GM23338 (cell line): ENCODE data around the gene PPFIA1. TPM values are rescaled to one million over a fixed set of nuclear protein-coding genes. Genes with fewer than 3 reads are reported as not detected.

ENCODE experiments used
- ATAC-seq: fragments of 200-7000 bp; cut with Tn5 transposase; 3 replicates; pipeline ENCODE4 v1.9.1; 2020
- DNase-seq: peaks from one replicate; pipeline ENCODE4 v3.0.0-alpha.2; 2015; ENCODE audit warnings: low spot score
- H2AFZ ChIP-seq: fragments of 200-600 bp; sonication (generic); 2 replicates; pipeline ENCODE4 v1.8.0; 2016; ENCODE audit warnings: antibody characterized with exemption, mild to moderate bottlenecking, moderate library complexity
- H3F3A ChIP-seq: fragments of 200-600 bp; sonication (generic); replicated peaks from 2 replicates; pipeline ENCODE4 v1.8.0; 2017; ENCODE audit warnings: antibody characterized with exemption, mixed run types, low read depth
- H3K27ac ChIP-seq: fragments of 200-600 bp; sonication (generic); 2 replicates; pipeline ENCODE4 v1.6.1; 2016; ENCODE audit warnings: low read depth
- H3K27me3 ChIP-seq: fragments of 200-600 bp; sonication (generic); 2 replicates; pipeline ENCODE4 v1.8.0; 2016; ENCODE audit warnings: mild to moderate bottlenecking, mixed run types, moderate library complexity; ENCODE audit not compliant: insufficient read depth
- H3K36me3 ChIP-seq: fragments of 200-600 bp; sonication (generic); 2 replicates; pipeline ENCODE4 v1.8.0; 2016; ENCODE audit warnings: mild to moderate bottlenecking; ENCODE audit not compliant: insufficient read depth
- H3K4me1 ChIP-seq: fragments of 200-600 bp; sonication (generic); 2 replicates; pipeline ENCODE4 v1.8.0; 2016; ENCODE audit warnings: mild to moderate bottlenecking, moderate library complexity; ENCODE audit not compliant: insufficient read depth
- H3K4me2 ChIP-seq: fragments of 200-600 bp; sonication (generic); 2 replicates; pipeline ENCODE4 v1.7.1; 2017; ENCODE audit warnings: mixed run types
- H3K4me3 ChIP-seq: fragments of 200-600 bp; sonication (generic); 2 replicates; pipeline ENCODE4 v1.6.1; 2016; ENCODE audit warnings: mixed run types
- H3K79me2 ChIP-seq: fragments of 200-600 bp; sonication (generic); replicated peaks from 2 replicates; pipeline ENCODE4 v1.8.0; 2017; ENCODE audit warnings: mild to moderate bottlenecking; ENCODE audit not compliant: insufficient read depth
- H3K9me2 ChIP-seq: fragments of 200-600 bp; sonication (generic); 2 replicates; pipeline ENCODE4 v1.8.0; 2017; ENCODE audit not compliant: insufficient read depth
- H4K20me1 ChIP-seq: fragments of 200-600 bp; sonication (generic); replicated peaks from 2 replicates; pipeline ENCODE4 v1.8.0; 2017; ENCODE audit warnings: mild to moderate bottlenecking; ENCODE audit not compliant: insufficient read depth
- H3K27ac Mint-ChIP-seq: 2 replicates; pipeline ENCODE4 v1.8.0; 2020; ENCODE audit warnings: inconsistent platforms, mild to moderate bottlenecking, moderate library complexity, mixed read lengths
- H3K27me3 Mint-ChIP-seq: 3 replicates; pipeline ENCODE4 v1.8.0; 2022; ENCODE audit warnings: low read depth, mild to moderate bottlenecking, moderate library complexity, mixed read lengths, inconsistent platforms; ENCODE audit not compliant: insufficient read depth, poor library complexity
- H3K36me3 Mint-ChIP-seq: 3 replicates; pipeline ENCODE4 v1.8.0; 2021; ENCODE audit warnings: low read depth, mild to moderate bottlenecking, inconsistent platforms, moderate library complexity, mixed read lengths
- H3K4me1 Mint-ChIP-seq: 3 replicates; pipeline ENCODE4 v1.8.0; 2020; ENCODE audit warnings: mild to moderate bottlenecking, inconsistent platforms, mixed read lengths
- H3K4me3 Mint-ChIP-seq: 3 replicates; pipeline ENCODE4 v1.8.0; 2021; ENCODE audit warnings: moderate library complexity, mild to moderate bottlenecking, inconsistent platforms, mixed read lengths
- H3K9me3 Mint-ChIP-seq: 3 replicates; pipeline ENCODE4 v1.8.0; 2020; ENCODE audit warnings: moderate library complexity, mild to moderate bottlenecking, inconsistent platforms, mixed read lengths
- CREB1 ChIP-seq: fragments of 250-450 bp; sonication (Bioruptor Pico); IDR thresholded peaks from 2 replicates; pipeline ENCODE4 v1.5.0; 2020; ENCODE audit warnings: low read depth, mild to moderate bottlenecking, moderate library complexity
- EZH2 ChIP-seq: fragments of 200-600 bp; sonication (generic); IDR thresholded peaks from one replicate; pipeline ENCODE4 v1.8.0; 2017; ENCODE audit warnings: antibody characterized with exemption, mild to moderate bottlenecking, low read depth; ENCODE audit not compliant: unreplicated experiment
- EZH2phosphoT487 ChIP-seq: fragments of 200-600 bp; sonication (generic); IDR thresholded peaks from one replicate; pipeline ENCODE4 v1.8.1; 2018; ENCODE audit warnings: antibody characterized with exemption; ENCODE audit not compliant: unreplicated experiment
- JUNB ChIP-seq: IDR thresholded peaks from one replicate; pipeline ENCODE4 v1.6.1; 2016; ENCODE audit warnings: antibody characterized with exemption; ENCODE audit not compliant: unreplicated experiment
- NANOG ChIP-seq: IDR thresholded peaks from 2 replicates; pipeline ENCODE4 v1.6.1; 2016; ENCODE audit warnings: antibody characterized with exemption, borderline replicate concordance
- POLR2AphosphoS5 ChIP-seq: IDR thresholded peaks from 2 replicates; pipeline ENCODE4 v1.6.1; 2016; ENCODE audit warnings: antibody characterized with exemption, low read depth
- STAT1 ChIP-seq: IDR thresholded peaks from one replicate; pipeline ENCODE4 v1.6.1; 2016; ENCODE audit warnings: antibody characterized with exemption; ENCODE audit not compliant: unreplicated experiment
- ZNF114 ChIP-seq: fragments of 250-450 bp; sonication (Bioruptor Pico); IDR thresholded peaks from 2 replicates; pipeline ENCODE4 v1.5.0; 2020; ENCODE audit warnings: mild to moderate bottlenecking, moderate library complexity
- ZNF331 ChIP-seq: fragments of 250-450 bp; sonication (Bioruptor Pico); IDR thresholded peaks from 2 replicates; pipeline ENCODE4 v1.5.0; 2020; ENCODE audit warnings: low read depth, mild to moderate bottlenecking, moderate library complexity
- polyA plus RNA-seq: library from polyadenylated mRNA; unstranded; fragments of >200 nt; fragmentation: Nextera tagmentation; extraction: Ambion mirVana; gene quantifications from 2 replicates; pipeline ENCODE4 v1.2.1, GENCODE V29; 2016
- total RNA-seq: library from RNA; depleted of rRNA; stranded (reverse); fragments of >200 nt; shearing (Covaris generic); gene quantifications from 2 replicates; pipeline ENCODE4 v1.2.3, GENCODE V29; 2014
- TF ChIP-seq, protein P1 (sequence below): IDR thresholded peaks from one replicate; pipeline ENCODE4 v1.6.1; 2018; ENCODE audit warnings: antibody characterized with exemption; ENCODE audit not compliant: unreplicated experiment
- TF ChIP-seq, protein P2 (sequence below), 2 experiments: fragments of 200-600 bp in 1 of 2; sonication (generic) in 1 of 2; conservative IDR thresholded peaks; 2 replicates each; pipeline versions ENCODE4 v1.5.1 to v1.6.1; 2016 to 2017; ENCODE audit warnings: antibody characterized with exemption in 2 of 2, low read depth in 2 of 2, mild to moderate bottlenecking in 2 of 2, moderate library complexity in 1 of 2
- TF ChIP-seq, protein P3 (sequence below): fragments of 250-450 bp; sonication (Bioruptor Pico); IDR thresholded peaks from 2 replicates; pipeline ENCODE4 v1.5.0; 2020; ENCODE audit warnings: mild to moderate bottlenecking, moderate library complexity
- TF ChIP-seq, protein P4 (sequence below): IDR thresholded peaks from 2 replicates; pipeline ENCODE4 v1.6.1; 2016; ENCODE audit warnings: antibody characterized with exemption

The PPFIA1 gene
- total and polyA plus RNA-seq, 2 experiments from 2014 or later, result 41.7 to 62.0 TPM

DNA sequence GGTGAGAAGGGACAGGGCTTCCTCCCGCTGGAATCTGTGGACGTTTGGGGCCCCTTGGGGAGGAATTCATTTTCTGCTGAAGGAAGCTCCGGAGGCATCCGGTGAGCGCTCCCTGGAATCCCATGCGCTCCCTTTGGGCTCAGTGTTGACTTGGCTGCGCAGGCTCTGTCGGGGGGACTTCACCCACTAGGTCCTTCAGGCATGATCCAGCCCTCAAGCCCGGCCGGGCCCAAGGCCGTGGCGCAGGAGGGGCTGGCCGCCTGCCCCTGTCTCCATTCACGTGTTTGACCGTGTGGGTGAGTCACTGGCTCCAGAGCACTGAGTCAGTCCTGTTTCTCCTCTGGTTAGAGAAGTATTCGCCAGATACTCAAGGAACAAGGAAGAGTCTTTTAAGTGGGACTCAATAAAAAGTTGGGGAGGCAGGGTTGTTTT is 129.2 kb downstream of the PPFIA1 start (continued):
- TF ChIP-seq POLR2AphosphoS5 (no peak), ZNF331 (no peak), NANOG (no peak)

DNA sequence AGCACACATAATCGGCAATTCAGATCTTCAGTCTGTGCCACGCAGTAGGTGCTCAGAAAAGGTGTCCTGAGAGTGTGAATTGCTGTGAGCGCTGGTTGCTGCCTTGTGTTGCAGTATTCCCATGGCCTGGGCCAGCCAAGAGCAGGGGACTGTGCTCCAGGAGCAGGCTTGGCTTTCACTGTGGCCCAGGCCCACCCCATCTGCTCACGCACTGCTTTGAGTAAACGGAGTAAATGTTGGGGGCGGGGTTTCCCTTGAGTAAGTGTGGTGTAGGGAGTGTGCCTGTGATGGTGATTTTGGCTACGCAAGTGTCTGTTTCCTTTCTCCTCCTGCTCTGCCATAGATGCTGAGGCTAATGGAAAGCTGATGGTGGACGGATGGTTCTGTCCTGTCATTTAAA is 130.2 kb downstream of the PPFIA1 start:
- Histone ChIP-seq H3F3A (no peaks in the 10 kb centered on the region; the same call in 1 of the 2 replicates), H3K27me3 (no peaks in the 10 kb centered on the region), H3K36me3 (peaks cover 7% of the 10 kb centered on the region; the same call in 1 of the 2 replicates), H3K9me2 (no peaks in the 10 kb centered on the region), H2AFZ (no peak overlapping the region), H3K4me2 (peak overlapping the region; percentile 100; the same call in 1 of the 2 replicates), H3K4me1 (peaks cover 25% of the 10 kb centered on the region), H3K4me3 (peak overlapping the region; percentile 99; the same call in 1 of the 2 replicates), H3K27ac (peak overlapping the region; percentile 32; the same call in 1 of the 2 replicates), H4K20me1 (peaks cover 46% of the 10 kb centered on the region), H3K79me2 (peaks cover 95% of the 10 kb centered on the region)
- peaks cover 25% of the 10 kb centered on the region for H3K4me1 Mint-ChIP-seq
- no peak overlapping the region for H3K27ac Mint-ChIP-seq
- DNase-seq (peak; percentile 63), ATAC-seq (peak; percentile 9)
- H3K4me3 Mint-ChIP-seq, result peak overlapping the region; percentile 97
- peaks cover 12% of the 10 kb centered on the region for H3K27me3 Mint-ChIP-seq
- H3K9me3 Mint-ChIP-seq, result no peaks in the 10 kb centered on the region
- H3K36me3 Mint-ChIP-seq, result peaks cover 24% of the 10 kb centered on the region
- TF ChIP-seq CREB1 (CRISPR knock-in tag) (no peak), NANOG (no peak), ZNF331 (no peak), EZH2phosphoT487 (no peak), JUNB (no peak), STAT1 (no peak), EZH2 (no peak), ZNF114 (no peak), POLR2AphosphoS5 (no peak)
- TF ChIP-seq, protein P1, sequence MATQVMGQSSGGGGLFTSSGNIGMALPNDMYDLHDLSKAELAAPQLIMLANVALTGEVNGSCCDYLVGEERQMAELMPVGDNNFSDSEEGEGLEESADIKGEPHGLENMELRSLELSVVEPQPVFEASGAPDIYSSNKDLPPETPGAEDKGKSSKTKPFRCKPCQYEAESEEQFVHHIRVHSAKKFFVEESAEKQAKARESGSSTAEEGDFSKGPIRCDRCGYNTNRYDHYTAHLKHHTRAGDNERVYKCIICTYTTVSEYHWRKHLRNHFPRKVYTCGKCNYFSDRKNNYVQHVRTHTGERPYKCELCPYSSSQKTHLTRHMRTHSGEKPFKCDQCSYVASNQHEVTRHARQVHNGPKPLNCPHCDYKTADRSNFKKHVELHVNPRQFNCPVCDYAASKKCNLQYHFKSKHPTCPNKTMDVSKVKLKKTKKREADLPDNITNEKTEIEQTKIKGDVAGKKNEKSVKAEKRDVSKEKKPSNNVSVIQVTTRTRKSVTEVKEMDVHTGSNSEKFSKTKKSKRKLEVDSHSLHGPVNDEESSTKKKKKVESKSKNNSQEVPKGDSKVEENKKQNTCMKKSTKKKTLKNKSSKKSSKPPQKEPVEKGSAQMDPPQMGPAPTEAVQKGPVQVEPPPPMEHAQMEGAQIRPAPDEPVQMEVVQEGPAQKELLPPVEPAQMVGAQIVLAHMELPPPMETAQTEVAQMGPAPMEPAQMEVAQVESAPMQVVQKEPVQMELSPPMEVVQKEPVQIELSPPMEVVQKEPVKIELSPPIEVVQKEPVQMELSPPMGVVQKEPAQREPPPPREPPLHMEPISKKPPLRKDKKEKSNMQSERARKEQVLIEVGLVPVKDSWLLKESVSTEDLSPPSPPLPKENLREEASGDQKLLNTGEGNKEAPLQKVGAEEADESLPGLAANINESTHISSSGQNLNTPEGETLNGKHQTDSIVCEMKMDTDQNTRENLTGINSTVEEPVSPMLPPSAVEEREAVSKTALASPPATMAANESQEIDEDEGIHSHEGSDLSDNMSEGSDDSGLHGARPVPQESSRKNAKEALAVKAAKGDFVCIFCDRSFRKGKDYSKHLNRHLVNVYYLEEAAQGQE, result no peak
- TF ChIP-seq, protein P2, sequence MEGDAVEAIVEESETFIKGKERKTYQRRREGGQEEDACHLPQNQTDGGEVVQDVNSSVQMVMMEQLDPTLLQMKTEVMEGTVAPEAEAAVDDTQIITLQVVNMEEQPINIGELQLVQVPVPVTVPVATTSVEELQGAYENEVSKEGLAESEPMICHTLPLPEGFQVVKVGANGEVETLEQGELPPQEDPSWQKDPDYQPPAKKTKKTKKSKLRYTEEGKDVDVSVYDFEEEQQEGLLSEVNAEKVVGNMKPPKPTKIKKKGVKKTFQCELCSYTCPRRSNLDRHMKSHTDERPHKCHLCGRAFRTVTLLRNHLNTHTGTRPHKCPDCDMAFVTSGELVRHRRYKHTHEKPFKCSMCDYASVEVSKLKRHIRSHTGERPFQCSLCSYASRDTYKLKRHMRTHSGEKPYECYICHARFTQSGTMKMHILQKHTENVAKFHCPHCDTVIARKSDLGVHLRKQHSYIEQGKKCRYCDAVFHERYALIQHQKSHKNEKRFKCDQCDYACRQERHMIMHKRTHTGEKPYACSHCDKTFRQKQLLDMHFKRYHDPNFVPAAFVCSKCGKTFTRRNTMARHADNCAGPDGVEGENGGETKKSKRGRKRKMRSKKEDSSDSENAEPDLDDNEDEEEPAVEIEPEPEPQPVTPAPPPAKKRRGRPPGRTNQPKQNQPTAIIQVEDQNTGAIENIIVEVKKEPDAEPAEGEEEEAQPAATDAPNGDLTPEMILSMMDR (conservative IDR thresholded peaks at IDR 0.05; ENCODE audit: low read depth in 2 of 2), result no peak
- TF ChIP-seq, protein P3, sequence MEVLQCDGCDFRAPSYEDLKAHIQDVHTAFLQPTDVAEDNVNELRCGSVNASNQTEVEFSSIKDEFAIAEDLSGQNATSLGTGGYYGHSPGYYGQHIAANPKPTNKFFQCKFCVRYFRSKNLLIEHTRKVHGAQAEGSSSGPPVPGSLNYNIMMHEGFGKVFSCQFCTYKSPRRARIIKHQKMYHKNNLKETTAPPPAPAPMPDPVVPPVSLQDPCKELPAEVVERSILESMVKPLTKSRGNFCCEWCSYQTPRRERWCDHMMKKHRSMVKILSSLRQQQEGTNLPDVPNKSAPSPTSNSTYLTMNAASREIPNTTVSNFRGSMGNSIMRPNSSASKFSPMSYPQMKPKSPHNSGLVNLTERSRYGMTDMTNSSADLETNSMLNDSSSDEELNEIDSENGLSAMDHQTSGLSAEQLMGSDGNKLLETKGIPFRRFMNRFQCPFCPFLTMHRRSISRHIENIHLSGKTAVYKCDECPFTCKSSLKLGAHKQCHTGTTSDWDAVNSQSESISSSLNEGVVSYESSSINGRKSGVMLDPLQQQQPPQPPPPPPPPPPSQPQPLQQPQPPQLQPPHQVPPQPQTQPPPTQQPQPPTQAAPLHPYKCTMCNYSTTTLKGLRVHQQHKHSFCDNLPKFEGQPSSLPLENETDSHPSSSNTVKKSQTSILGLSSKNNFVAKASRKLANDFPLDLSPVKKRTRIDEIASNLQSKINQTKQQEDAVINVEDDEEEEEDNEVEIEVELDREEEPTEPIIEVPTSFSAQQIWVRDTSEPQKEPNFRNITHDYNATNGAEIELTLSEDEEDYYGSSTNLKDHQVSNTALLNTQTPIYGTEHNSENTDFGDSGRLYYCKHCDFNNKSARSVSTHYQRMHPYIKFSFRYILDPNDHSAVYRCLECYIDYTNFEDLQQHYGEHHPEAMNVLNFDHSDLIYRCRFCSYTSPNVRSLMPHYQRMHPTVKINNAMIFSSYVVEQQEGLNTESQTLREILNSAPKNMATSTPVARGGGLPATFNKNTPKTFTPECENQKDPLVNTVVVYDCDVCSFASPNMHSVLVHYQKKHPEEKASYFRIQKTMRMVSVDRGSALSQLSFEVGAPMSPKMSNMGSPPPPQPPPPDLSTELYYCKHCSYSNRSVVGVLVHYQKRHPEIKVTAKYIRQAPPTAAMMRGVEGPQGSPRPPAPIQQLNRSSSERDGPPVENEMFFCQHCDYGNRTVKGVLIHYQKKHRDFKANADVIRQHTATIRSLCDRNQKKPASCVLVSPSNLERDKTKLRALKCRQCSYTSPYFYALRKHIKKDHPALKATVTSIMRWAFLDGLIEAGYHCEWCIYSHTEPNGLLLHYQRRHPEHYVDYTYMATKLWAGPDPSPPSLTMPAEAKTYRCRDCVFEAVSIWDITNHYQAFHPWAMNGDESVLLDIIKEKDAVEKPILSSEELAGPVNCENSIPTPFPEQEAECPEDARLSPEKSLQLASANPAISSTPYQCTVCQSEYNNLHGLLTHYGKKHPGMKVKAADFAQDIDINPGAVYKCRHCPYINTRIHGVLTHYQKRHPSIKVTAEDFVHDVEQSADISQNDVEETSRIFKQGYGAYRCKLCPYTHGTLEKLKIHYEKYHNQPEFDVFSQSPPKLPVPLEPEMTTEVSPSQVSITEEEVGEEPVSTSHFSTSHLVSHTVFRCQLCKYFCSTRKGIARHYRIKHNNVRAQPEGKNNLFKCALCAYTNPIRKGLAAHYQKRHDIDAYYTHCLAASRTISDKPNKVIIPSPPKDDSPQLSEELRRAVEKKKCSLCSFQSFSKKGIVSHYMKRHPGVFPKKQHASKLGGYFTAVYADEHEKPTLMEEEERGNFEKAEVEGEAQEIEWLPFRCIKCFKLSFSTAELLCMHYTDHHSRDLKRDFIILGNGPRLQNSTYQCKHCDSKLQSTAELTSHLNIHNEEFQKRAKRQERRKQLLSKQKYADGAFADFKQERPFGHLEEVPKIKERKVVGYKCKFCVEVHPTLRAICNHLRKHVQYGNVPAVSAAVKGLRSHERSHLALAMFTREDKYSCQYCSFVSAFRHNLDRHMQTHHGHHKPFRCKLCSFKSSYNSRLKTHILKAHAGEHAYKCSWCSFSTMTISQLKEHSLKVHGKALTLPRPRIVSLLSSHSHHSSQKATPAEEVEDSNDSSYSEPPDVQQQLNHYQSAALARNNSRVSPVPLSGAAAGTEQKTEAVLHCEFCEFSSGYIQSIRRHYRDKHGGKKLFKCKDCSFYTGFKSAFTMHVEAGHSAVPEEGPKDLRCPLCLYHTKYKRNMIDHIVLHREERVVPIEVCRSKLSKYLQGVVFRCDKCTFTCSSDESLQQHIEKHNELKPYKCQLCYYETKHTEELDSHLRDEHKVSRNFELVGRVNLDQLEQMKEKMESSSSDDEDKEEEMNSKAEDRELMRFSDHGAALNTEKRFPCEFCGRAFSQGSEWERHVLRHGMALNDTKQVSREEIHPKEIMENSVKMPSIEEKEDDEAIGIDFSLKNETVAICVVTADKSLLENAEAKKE, result no peak
- TF ChIP-seq, protein P4, sequence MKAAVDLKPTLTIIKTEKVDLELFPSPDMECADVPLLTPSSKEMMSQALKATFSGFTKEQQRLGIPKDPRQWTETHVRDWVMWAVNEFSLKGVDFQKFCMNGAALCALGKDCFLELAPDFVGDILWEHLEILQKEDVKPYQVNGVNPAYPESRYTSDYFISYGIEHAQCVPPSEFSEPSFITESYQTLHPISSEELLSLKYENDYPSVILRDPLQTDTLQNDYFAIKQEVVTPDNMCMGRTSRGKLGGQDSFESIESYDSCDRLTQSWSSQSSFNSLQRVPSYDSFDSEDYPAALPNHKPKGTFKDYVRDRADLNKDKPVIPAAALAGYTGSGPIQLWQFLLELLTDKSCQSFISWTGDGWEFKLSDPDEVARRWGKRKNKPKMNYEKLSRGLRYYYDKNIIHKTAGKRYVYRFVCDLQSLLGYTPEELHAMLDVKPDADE, result no peak
